Skin of body (tissue), 3 donors: Measurements from ENCODE around the gene SLC1A7. TPM values are rescaled to one million over a fixed set of nuclear protein-coding genes. Genes with fewer than 3 reads are reported as not detected.
A peak's percentile ranks its signal among the peaks of the same experiment; 100 is the strongest.

ENCODE experiments used
- DNase-seq: peaks from one replicate; lab custom pipeline; 2025; lab: John Stamatoyannopoulos, UW
- small RNA-seq: library from RNA; depleted of rRNA; stranded (forward); fragments of <200 nt; gene quantifications from one replicate; pipeline ENCODE3, GENCODE V24; 2014; ENCODE audit warnings: low replicate concordance
- total RNA-seq: library from RNA; depleted of rRNA; stranded (reverse); fragments of >200 nt; gene quantifications from one replicate; pipeline ENCODE4 v1.2.3, GENCODE V29; 2014

SLC1A7 gene
- total RNA-seq, 1 donor from 2014 or later: not detected

GRCh38 chr1:53062708-53063591 is 79.5 kb downstream of the SLC1A7 start:
- no peak for DNase-seq

GRCh38 chr1:53061859-53062707 is 80.4 kb downstream of the SLC1A7 start, which contains the start of gene PODN:
TSS of gene PODN (plus strand) at chr1:53062213. CDS start at chr1:53069856, 7,643 bp downstream.
- no peak for DNase-seq

GRCh38 chr1:53061123-53061858 is 81.1 kb downstream of the SLC1A7 start:
- DNase-seq: no peak

- no peak for DNase-seq
Observed at GRCh38 chr1:53060579-53060978, 81.9 kb downstream of the SLC1A7 start.

GRCh38 chr1:53057127-53057526 is 85.3 kb downstream of the SLC1A7 start:
- DNase-seq: peak; percentile 13

- DNase-seq: no peak
Observed at GRCh38 chr1:53051676-53052075, 90.8 kb downstream of the SLC1A7 start.

GRCh38 chr1:53050310-53050709 is 92.1 kb downstream of the SLC1A7 start:
- no peak for DNase-seq

GRCh38 chr1:53049574-53049967 is 92.9 kb downstream of the SLC1A7 start:
- DNase-seq: no peak

- no peak for DNase-seq
Observed at GRCh38 chr1:53048960-53049573, 93.4 kb downstream of the SLC1A7 start.

GRCh38 chr1:53047737-53048736 is 94.4 kb downstream of the SLC1A7 start:
- no peak for DNase-seq

GRCh38 chr1:53046930-53047329 is 95.5 kb downstream of the SLC1A7 start:
- DNase-seq: no peak

GRCh38 chr1:53044926-53045325 is 97.5 kb downstream of the SLC1A7 start:
- no peak for DNase-seq

GRCh38 chr1:53043271-53043670 is 99.2 kb downstream of the SLC1A7 start:
- DNase-seq: no peak

- DNase-seq: no peak
Observed at GRCh38 chr1:53038566-53038965, 103.9 kb downstream of the SLC1A7 start.

Small RNAs within 50 kb of the gene (small RNA-seq; reads per million reads assigned to genes)
- not detected for gene HIGD1AP11

Other genes starting within 250 kb of the SLC1A7 start
- gene ECHDC2, start 220.9 kb downstream of the SLC1A7 start, total RNA-seq: 48.5 TPM
- 95.9 TPM for gene SCP2, start 215.4 kb downstream of the SLC1A7 start, total RNA-seq
- 13.8 TPM for gene PODN, start 80.4 kb downstream of the SLC1A7 start, total RNA-seq
- 10.6 TPM for gene CPT2, start 54.2 kb upstream of the SLC1A7 start, total RNA-seq
- gene CZIB, start 78.0 kb upstream of the SLC1A7 start, total RNA-seq: 38.5 TPM
- gene MAGOH, start 95.9 kb upstream of the SLC1A7 start, total RNA-seq: 33.6 TPM
- gene LRP8, start 185.4 kb upstream of the SLC1A7 start, total RNA-seq: 5.1 TPM